IPS-20b (cell line): Measurements from ENCODE around the gene PSPC1.
A peak's percentile ranks its signal among the peaks of the same experiment; 100 is the strongest.
"Not testable (repeated sequence)": the region's sequence is repeated elsewhere in the genome, so short reads cannot be mapped to it uniquely, and the experiment has no call there.

Experiments used
- H3K27ac ChIP-seq: one replicate; pipeline ENCODE4 v1.5.1; 2013; ENCODE audit warnings: low read length
- H3K27me3 ChIP-seq: 2 replicates; pipeline ENCODE4 v1.6.1; 2013; ENCODE audit warnings: mild to moderate bottlenecking, low read length, inconsistent platforms; ENCODE audit not compliant: insufficient read depth
- H3K36me3 ChIP-seq: 2 replicates; pipeline ENCODE4 v1.6.1; 2013; ENCODE audit warnings: low read depth, mild to moderate bottlenecking, inconsistent platforms, low read length, moderate library complexity; ENCODE audit not compliant: insufficient read depth
- H3K4me1 ChIP-seq: 2 replicates; pipeline ENCODE4 v1.6.1; 2013; ENCODE audit warnings: mild to moderate bottlenecking, control low read depth, inconsistent platforms, low read length, moderate library complexity; ENCODE audit not compliant: insufficient read depth
- H3K4me3 ChIP-seq: 2 replicates; pipeline ENCODE4 v1.5.1; 2013; ENCODE audit warnings: mild to moderate bottlenecking, low read length, inconsistent platforms
- H3K9ac ChIP-seq: 2 replicates; pipeline ENCODE4 v1.6.1; 2013; ENCODE audit warnings: low read depth, mild to moderate bottlenecking, inconsistent platforms, low read length, moderate library complexity
- H3K9me3 ChIP-seq: 2 replicates; pipeline ENCODE4 v1.6.1; 2013; ENCODE audit warnings: mild to moderate bottlenecking, low read depth, low read length, inconsistent platforms; ENCODE audit not compliant: insufficient read depth

PSPC1 gene

DNA sequence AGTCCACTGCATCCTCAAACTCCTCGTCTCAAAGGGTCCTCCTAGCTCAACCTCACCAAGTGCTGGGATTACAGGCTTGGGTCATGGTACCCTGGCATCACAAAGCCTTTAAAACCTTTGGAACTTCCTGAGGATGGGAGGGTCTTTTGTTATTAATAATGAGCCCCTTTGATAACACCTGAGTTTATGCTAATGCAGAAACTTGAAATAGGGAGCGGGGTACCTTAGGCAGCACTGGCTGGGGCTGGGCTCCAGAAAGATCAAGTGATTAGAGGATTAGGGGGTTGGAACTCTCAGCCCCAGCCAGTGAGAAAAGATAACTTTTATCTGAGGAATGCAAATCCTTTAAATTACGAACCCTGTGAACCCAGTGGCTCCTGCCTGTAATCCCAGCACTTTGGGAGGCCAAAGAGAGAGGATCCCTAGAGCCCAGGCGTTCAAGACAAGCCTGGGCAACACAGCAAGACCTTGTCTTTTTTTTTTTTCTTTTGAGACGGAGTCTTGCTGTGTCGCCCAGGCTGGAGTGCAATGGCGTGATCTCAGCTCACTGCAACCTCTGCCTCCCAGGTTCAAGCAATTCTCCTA is 9.3 kb upstream of the PSPC1 start:
- no peak overlapping the region for H3K27ac ChIP-seq
- no peak overlapping the region for H3K4me3 ChIP-seq
- H3K4me1 ChIP-seq: peaks cover 10% of the 10 kb centered on the region; the same call in 1 of the 2 replicates
- no peaks in the 10 kb centered on the region for H3K36me3 ChIP-seq
- H3K27me3 ChIP-seq: no peaks in the 10 kb centered on the region
- H3K9ac ChIP-seq: no peak overlapping the region
- no peaks in the 10 kb centered on the region for H3K9me3 ChIP-seq

DNA sequence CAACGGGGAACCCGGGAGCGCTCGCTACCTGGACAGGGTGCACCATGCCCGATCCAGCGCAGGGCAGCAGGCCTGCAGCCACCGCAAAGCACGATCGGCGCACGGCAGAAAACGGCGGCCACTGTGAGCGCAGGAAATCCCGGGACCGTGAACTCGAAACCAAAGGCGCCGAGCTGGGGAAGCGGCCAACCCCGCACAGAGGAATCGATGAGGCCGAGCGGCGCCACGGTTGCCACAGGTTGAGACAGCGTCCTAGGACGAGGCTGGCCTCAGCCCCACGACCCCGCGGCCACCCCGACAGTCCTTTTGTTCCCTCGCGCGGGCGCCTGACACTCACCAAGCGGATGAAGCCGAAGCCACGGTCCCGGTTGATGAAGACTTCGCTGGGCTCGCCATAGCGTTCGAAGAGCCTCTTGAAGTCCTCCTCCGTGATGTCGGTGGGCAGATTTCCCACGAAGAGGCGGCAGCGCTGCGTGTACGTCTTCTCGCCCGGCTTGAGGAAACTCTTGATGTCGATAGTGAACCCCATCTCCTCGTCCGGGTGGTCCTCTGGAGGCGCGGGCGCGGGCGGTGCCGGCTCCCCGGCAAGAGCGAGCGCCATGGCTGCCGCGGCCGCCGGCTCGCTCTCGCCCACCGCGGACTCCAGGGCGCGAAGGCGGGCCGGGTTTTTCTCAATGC is 557 bp downstream of the PSPC1 start:
- peak overlapping the region; percentile 98 for H3K27ac ChIP-seq
- H3K36me3 ChIP-seq: peaks cover 11% of the 10 kb centered on the region
- H3K9ac ChIP-seq: peak overlapping the region; percentile 96

DNA sequence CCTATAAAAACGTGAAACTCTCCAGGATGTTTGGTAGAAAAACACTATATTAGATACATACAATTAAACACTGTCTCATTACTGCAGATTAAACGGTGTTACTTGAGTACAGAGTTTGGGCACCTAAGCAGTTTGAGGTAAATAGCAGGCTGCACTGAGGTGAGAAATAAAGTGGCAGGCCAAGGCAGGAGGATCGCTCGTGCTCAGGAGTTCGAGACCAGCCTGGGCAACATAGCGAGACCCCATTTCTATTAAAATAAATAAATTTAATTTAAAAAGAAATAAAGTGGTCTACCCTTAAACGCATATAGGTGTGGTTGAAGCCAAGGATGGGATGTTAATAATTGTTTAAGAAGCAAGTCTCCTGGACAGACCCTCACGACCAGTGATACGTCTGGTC is 1.2 kb downstream of the PSPC1 start:
- H3K27ac ChIP-seq: peak overlapping the region; percentile 98
- H3K36me3 ChIP-seq: peaks cover 11% of the 10 kb centered on the region
- H3K27me3 ChIP-seq: no peaks in the 10 kb centered on the region
- H3K9ac ChIP-seq: peak overlapping the region; percentile 96
- H3K4me1 ChIP-seq: no peaks in the 10 kb centered on the region
- no peaks in the 10 kb centered on the region for H3K9me3 ChIP-seq
- peak overlapping the region; percentile 92 for H3K4me3 ChIP-seq

More for the DNA sequence above, 557 bp downstream of the PSPC1 start:
- H3K4me1 ChIP-seq: no peaks in the 10 kb centered on the region
- H3K4me3 ChIP-seq: peak overlapping the region; percentile 92
- no peaks in the 10 kb centered on the region for H3K9me3 ChIP-seq
- no peaks in the 10 kb centered on the region for H3K27me3 ChIP-seq

DNA sequence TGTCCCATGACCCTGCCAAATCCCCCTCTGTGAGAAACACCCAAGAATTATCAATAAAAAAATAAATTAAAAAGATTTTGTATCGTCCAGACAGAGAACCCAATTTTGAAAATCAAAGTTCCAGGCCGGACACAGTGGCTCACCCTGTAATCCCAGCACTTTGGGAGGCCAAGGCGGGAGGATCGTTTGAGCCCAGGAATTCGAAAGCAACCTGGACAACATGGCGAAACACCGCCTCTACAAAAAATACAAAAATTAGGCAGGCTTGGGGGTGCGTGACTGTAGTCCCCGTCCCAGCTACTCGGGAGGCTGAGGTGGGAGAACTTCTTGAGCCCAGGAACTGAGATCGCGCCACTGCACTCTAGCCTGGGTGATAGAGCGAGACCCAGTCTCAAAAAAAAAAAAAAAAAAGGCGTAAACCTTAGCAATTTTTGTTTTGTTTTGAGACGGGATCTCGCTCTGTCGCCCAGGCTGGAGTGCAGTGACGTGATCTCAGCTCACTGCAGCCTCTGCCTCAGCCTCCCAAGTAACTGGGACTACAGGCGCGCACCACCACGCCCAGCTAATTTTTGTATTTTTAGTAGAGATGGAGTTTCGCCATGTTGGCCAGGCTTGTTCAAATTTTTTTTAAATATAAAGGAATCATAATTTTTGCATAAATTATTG is 1.9 kb downstream of the PSPC1 start:
- not testable (repeated sequence) for H3K9me3 ChIP-seq, H3K4me1 ChIP-seq, H3K27ac ChIP-seq, H3K27me3 ChIP-seq
- H3K9ac ChIP-seq: peak overlapping the region; percentile 96; the same call in 1 of the 2 replicates
- H3K4me3 ChIP-seq: peak overlapping the region; percentile 92
- H3K36me3 ChIP-seq: peaks cover 11% of the 10 kb centered on the region

DNA sequence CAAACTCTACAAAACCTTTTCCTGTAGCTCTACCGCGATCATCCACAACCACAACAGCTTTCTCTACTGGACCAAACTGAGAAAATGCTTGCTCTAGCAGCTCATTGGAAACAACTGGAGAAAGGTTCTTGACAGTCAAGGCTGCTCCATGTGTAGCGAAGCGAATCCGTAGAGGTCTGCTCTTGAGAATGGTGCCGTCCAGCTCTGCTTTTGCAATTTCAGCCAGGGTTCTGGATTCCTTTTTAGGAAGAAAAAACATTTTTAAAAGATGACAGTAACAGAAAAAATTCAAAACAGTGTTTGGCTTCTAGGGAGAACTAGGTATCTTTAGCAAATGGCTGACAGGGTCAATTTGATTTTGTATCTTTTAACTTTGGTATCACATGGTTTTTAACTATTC is 10.4 kb downstream of the PSPC1 start:
- no peak overlapping the region for H3K27ac ChIP-seq
- no peaks in the 10 kb centered on the region for H3K27me3 ChIP-seq
- H3K36me3 ChIP-seq: peaks cover 66% of the 10 kb centered on the region
- no peak overlapping the region for H3K4me3 ChIP-seq
- no peak overlapping the region for H3K9ac ChIP-seq
- no peaks in the 10 kb centered on the region for H3K9me3 ChIP-seq
- no peaks in the 10 kb centered on the region for H3K4me1 ChIP-seq

DNA sequence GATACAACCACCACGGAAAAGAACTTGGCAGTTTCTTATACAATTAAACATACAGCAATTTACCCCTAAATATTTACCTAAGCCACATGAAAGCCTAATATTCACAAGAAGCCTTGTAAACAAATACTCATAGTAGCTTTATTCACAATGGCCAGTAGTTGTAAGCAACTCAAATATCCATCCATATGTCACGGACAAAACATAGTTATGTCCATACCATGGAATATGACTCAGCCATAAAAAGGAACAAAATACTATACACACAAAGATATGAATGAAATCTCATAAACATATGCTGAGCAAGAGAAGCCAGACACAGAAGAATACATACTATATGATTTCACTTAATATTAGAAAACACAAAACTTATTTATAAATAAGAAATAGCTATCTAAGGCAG is 12.9 kb downstream of the PSPC1 start:
- H3K4me3 ChIP-seq: no peak overlapping the region
- H3K27me3 ChIP-seq: no peaks in the 10 kb centered on the region
- H3K4me1 ChIP-seq: no peaks in the 10 kb centered on the region
- H3K9ac ChIP-seq: no peak overlapping the region
- peaks cover 81% of the 10 kb centered on the region for H3K36me3 ChIP-seq
- H3K27ac ChIP-seq: no peak overlapping the region
- no peaks in the 10 kb centered on the region for H3K9me3 ChIP-seq

DNA sequence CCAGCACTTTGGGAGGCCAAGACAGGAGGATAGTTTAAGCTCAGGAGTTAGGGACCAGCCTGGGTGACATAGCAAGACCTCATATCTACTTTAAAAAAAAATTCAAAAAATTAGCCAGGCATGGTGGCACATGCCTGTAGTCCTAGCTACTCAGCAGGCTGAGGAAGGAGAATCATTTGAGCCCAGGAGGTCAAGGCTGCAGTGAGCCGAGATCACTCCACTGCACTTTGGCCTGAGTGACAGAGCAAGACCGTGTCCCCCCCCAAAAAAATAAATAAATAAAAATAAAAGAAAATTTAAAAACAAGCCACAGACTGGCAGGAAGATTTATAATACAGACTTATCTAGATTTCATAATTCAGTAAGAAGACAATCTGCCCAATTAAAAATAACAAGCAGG is 14.8 kb downstream of the PSPC1 start:
- peaks cover 86% of the 10 kb centered on the region for H3K36me3 ChIP-seq
- no peaks in the 10 kb centered on the region for H3K9me3 ChIP-seq

DNA sequence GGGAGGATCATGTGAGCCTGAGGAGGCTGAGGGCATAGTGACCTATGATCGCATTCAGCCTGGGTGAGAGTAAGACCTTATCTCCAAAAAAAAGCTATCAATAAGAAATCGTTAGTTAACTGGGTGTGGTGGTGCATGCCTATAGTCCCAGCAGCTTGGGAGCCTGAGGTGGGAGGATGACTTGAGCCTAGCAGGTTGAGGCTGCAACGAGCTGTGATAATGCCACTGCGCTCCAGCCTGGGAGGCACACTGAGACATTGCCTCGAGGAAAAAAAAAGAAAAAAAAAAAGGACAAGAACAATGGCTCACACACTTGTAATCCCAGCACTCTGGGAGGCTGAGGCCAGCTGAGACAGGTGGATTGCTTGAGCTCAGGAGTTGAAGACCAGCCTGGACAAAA is 16.2 kb downstream of the PSPC1 start:
- Histone ChIP-seq H3K27me3 (no peaks in the 10 kb centered on the region), H3K36me3 (peaks cover 87% of the 10 kb centered on the region), H3K27ac (no peak overlapping the region), H3K9me3 (no peaks in the 10 kb centered on the region), H3K9ac (no peak overlapping the region), H3K4me3 (no peak overlapping the region), H3K4me1 (no peaks in the 10 kb centered on the region)

More for the DNA sequence above, 14.8 kb downstream of the PSPC1 start:
- Histone ChIP-seq H3K9ac (no peak overlapping the region), H3K27ac (no peak overlapping the region), H3K4me1 (no peaks in the 10 kb centered on the region), H3K4me3 (no peak overlapping the region), H3K27me3 (no peaks in the 10 kb centered on the region)

DNA sequence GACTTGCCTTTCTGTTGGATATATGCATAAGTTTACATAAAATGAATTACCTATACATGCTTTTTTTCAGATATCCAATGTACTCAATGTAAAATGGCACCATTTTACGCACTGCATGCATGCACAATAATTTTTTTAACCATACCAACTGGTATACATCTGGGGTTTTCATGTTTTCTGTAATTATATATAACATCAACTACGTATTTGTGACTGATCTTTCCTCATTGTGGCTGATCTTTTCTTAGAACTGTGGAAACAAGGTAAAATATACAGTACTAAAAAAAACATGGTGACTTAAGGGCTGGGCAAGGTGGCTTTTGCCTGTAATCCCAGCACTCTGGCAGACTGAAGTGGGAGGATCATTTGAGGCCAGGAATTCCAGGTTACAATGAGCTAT is 18.5 kb downstream of the PSPC1 start:
- no peak overlapping the region for H3K27ac ChIP-seq
- peaks cover 86% of the 10 kb centered on the region for H3K36me3 ChIP-seq
- no peaks in the 10 kb centered on the region for H3K27me3 ChIP-seq
- no peaks in the 10 kb centered on the region for H3K4me1 ChIP-seq
- H3K9ac ChIP-seq: no peak overlapping the region
- H3K4me3 ChIP-seq: no peak overlapping the region
- H3K9me3 ChIP-seq: no peaks in the 10 kb centered on the region

DNA sequence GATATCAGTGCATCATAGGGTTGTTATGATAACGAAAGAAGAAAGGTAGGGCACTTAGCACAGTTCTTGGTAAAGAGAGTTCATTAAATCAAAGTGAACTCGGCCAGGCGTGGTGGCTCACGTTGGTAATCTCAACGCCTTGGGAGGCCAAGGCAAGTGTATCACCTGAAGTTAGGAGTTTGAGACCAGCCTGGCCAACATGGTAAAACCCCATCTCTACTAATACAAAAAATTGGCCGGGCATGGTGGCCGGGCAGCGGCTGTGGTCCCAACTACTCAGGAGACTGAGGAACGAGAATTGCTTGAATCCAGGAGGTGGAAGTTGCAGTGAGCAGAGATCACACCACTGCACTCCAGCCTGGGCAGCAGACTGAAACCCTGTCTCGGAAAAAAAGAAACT is 19.1 kb downstream of the PSPC1 start:
- peaks cover 87% of the 10 kb centered on the region for H3K36me3 ChIP-seq
- no peaks in the 10 kb centered on the region for H3K4me1 ChIP-seq
- no peak overlapping the region for H3K4me3 ChIP-seq
- H3K27ac ChIP-seq: no peak overlapping the region
- H3K9ac ChIP-seq: no peak overlapping the region
- no peaks in the 10 kb centered on the region for H3K9me3 ChIP-seq
- no peaks in the 10 kb centered on the region for H3K27me3 ChIP-seq

DNA sequence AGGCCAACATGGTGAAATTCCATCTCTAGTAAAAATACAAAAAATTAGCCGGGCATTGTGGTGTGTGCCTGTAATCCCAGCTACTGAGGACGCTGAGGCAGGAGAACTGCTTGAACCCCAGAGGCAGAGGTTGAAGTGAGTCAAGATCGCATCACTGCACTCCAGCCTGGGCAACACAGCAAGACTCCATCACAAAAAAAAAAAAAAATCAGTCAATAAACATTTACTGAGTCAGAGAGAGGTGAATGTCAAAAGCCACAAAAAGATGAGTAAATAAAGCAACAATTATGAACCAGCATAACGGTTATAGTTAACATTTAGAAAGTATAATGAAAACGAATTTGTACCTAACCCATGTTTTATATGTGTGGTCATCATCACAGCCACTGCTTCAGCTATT is 23.1 kb downstream of the PSPC1 start:
- no peak overlapping the region for H3K4me3 ChIP-seq
- H3K4me1 ChIP-seq: no peaks in the 10 kb centered on the region
- H3K9me3 ChIP-seq: no peaks in the 10 kb centered on the region
- H3K36me3 ChIP-seq: peaks cover 95% of the 10 kb centered on the region
- no peaks in the 10 kb centered on the region for H3K27me3 ChIP-seq
- no peak overlapping the region for H3K9ac ChIP-seq
- H3K27ac ChIP-seq: no peak overlapping the region

DNA sequence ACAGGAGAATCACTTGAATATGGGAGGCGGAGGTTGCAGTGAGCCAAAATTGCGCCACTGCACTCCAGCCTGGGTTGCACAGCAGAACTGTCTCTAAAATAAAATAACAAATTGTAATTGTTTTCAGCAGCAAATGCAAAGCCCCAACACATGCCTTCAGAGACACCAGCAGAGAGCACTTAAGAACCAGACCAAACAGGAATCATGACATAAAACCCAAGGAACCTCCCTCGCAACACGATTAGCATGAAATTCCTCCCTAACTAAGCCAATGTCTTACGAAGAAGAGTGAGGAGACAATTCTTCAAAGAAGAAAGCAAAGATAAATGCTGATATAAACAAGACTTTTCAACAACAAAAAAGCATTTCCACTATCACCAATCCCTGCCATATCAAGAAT is 40.1 kb downstream of the PSPC1 start:
- Histone ChIP-seq H3K9ac (no peak overlapping the region), H3K27ac (no peak overlapping the region), H3K27me3 (no peaks in the 10 kb centered on the region), H3K36me3 (peaks cover 68% of the 10 kb centered on the region), H3K4me1 (0 out of 2 replicates have a peak, but pooled peaks cover 2% of the 10 kb centered on the region), H3K9me3 (no peaks in the 10 kb centered on the region), H3K4me3 (no peak overlapping the region)
